Bronchial epithelial cell (primary cell): ENCODE results near the gene TMEM131. TPM values are rescaled to one million over a fixed set of nuclear protein-coding genes. Genes with fewer than 3 reads are reported as not detected.
A peak's percentile ranks its signal among the peaks of the same experiment; 100 is the strongest.
"Not testable (repeated sequence)": the region's sequence is repeated elsewhere in the genome, so short reads cannot be mapped to it uniquely, and the experiment has no call there.

Experiments
- DNase-seq: peaks from one replicate; pipeline ENCODE4 v3.0.0-alpha.2; 2010; ENCODE audit warnings: low read depth
- FAIRE-seq: peaks from 2 replicates; lab custom pipeline; 2011; peaks lifted over from hg19 to GRCh38; lab: Jason Lieb, UNC
- H3K27me3 ChIP-seq: 2 replicates; pipeline ENCODE4 v1.5.1; 2011; ENCODE audit warnings: low read length; ENCODE audit not compliant: control insufficient read depth, insufficient read depth
- H3K36me3 ChIP-seq: 2 replicates; pipeline ENCODE4 v1.5.1; 2011; ENCODE audit warnings: low read length; ENCODE audit not compliant: control insufficient read depth, insufficient read depth
- H3K4me3 ChIP-seq: 2 replicates; pipeline ENCODE4 v1.5.1; 2011; ENCODE audit warnings: mild to moderate bottlenecking, low read depth, low read length, control low read depth
- total RNA-seq: library from RNA; depleted of rRNA; stranded (reverse); fragments of >200 nt; gene quantifications from 2 replicates; pipeline ENCODE4 v1.2.1, GENCODE V29; 2014
- TF ChIP-seq, protein P1 (sequence below): IDR thresholded peaks from 2 replicates; pipeline ENCODE4 v1.5.1; 2011; ENCODE audit warnings: mild to moderate bottlenecking, moderate library complexity, low read length, control low read depth, inconsistent platforms; ENCODE audit not compliant: insufficient read depth, severe bottlenecking

Gene TMEM131
- total RNA-seq, 1 donor from 2014 or later, result 14.0 TPM

DNA sequence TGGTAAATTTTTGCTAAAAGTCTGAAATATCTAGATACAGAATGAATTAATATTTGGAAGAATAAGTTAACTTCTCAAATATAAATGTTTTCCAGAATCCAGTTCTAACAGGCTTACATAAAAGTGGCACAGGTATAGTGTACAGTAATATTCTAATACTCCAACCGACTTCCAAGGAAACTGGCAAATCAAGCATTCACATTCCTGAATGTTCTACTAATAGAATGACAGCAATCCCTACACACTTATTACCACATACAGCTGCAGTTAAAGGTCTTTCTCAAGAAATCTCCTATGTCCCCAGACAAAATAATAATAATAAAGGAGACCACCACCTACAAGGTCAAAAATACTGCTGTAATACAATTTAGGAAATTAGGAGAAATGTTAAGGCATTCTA lies 31.9 kb downstream of the TMEM131 start:
- Histone ChIP-seq H3K27me3 (no peaks in the 10 kb centered on the region), H3K36me3 (no peaks in the 10 kb centered on the region), H3K4me3 (no peak overlapping the region)
- DNase-seq, result peak; percentile 54
- no peak for FAIRE-seq
- TF ChIP-seq, protein P1, sequence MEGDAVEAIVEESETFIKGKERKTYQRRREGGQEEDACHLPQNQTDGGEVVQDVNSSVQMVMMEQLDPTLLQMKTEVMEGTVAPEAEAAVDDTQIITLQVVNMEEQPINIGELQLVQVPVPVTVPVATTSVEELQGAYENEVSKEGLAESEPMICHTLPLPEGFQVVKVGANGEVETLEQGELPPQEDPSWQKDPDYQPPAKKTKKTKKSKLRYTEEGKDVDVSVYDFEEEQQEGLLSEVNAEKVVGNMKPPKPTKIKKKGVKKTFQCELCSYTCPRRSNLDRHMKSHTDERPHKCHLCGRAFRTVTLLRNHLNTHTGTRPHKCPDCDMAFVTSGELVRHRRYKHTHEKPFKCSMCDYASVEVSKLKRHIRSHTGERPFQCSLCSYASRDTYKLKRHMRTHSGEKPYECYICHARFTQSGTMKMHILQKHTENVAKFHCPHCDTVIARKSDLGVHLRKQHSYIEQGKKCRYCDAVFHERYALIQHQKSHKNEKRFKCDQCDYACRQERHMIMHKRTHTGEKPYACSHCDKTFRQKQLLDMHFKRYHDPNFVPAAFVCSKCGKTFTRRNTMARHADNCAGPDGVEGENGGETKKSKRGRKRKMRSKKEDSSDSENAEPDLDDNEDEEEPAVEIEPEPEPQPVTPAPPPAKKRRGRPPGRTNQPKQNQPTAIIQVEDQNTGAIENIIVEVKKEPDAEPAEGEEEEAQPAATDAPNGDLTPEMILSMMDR, result no peak

DNA sequence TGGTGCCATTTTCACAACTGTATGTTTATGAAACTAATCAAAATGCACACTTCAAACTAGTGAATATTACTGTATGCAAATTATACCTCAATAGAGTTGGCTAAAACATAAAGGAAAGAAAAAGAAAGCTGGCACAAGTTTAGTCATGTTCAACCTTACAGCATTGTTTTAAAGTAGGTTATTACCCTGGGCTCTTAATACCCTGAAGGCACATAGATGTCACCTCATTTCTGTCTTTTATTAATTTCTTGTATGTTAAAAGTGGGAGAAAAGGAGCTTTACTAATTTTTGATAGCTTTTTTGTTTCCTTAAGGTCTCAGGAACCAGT lies 32.7 kb downstream of the TMEM131 start:
- TF ChIP-seq, protein P1, result no peak
- H3K4me3 ChIP-seq, result no peak overlapping the region
- H3K27me3 ChIP-seq, result no peaks in the 10 kb centered on the region
- H3K36me3 ChIP-seq, result no peaks in the 10 kb centered on the region
- DNase-seq (no peak), FAIRE-seq (no peak)

DNA sequence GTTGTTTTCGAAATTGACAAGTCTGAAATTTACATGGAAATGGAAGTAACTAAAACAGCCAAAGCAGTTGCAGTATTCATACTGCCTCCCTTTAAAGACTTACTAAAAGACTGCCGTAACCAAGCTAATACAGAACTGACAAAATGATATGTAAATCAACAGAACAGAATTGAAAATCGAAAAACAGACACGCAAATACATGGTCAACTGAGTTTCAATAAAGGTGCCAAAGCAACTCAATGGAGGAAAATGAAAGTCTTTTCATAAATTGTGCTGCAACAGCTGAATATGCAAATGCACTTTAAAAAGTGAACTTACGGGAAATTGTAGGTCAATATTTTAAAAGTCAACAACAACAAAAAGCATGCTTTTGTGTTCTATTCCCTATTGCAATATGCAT lies 34.2 kb downstream of the TMEM131 start:
- TF ChIP-seq, protein P1, result no peak
- Histone ChIP-seq H3K27me3 (no peaks in the 10 kb centered on the region), H3K4me3 (no peak overlapping the region), H3K36me3 (no peaks in the 10 kb centered on the region)
- FAIRE-seq (no peak), DNase-seq (no peak)

DNA sequence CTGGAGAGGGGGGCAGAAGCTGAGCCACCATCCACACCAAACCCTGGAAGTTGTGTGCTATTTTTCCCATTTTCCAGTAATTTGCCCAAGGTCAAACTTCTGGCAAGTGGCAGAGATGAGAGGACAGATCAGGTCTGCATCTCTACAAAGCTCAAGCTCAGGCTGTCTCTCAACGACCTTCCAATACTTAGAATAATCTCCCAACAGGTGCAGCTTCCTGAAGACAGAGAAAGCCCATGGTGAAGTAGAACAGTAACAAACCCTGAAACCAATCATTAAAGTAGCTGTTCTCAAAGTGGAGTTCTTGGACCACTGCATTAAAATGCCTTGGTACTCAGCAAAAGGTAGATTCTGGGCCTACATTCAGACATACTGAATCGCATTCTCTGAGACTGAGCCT lies 37.6 kb downstream of the TMEM131 start:
- Histone ChIP-seq H3K36me3 (no peaks in the 10 kb centered on the region), H3K27me3 (no peaks in the 10 kb centered on the region), H3K4me3 (no peak overlapping the region)
- TF ChIP-seq, protein P1, result no peak
- DNase-seq (no peak), FAIRE-seq (no peak)

DNA sequence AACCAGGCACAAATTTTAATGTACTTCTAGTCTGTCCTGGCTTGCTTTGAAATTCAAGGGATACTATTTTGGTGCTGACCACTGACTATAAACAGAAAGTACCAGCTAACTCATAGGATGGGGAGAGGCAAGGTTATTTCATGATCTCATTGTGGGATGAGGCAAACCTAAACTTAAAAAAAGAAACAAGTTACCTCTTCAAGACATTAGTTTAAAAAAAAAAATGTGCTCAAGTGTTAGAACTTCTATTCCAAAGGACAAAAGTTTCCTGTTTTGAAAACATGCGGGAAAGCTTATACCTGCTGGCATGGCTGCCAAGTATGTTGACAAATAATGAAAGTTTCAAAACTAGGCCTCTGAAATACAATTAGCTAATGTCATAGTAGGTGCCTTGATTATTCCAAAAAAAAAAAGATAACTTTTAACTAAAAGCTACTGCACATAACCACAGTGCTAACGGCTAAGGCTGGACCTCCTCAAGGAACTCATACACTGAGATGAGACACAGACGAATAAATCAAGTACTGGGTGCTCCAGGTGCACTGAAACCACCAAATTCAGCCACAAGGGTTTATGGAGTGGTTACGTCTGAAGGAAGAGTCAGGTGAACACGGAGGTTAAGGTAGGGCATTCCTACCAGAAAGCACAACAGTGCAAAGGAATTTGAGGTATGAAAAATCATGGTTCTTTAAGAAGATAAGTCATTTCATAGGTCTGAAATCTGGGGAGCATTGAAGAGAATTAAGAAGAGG lies 38.1 kb downstream of the TMEM131 start:
- TF ChIP-seq, protein P1, result no peak
- DNase-seq (peak; percentile 12), FAIRE-seq (no peak)
- Histone ChIP-seq H3K36me3 (no peaks in the 10 kb centered on the region), H3K27me3 (no peaks in the 10 kb centered on the region), H3K4me3 (no peak overlapping the region)

DNA sequence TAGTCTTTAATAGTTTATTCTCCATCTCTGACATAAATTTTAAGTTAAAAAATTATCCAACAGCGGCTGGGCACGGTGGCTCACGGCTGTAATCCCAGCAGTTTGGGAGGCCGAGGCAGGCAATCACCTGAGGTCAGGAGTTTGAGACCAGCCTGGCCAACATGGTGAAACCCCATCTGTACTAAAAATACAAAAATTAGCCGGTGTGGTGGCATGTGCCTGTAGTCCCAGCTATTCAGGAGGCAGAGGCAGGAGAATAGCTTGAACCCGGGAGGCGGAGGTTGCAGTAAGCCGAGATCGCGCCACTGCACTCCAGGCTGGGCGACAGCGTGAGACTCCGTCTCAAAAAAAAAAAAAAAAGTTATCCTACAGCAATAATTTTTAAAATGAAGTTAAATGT lies 39.0 kb downstream of the TMEM131 start:
- not testable (repeated sequence) for DNase-seq, H3K4me3 ChIP-seq, H3K27me3 ChIP-seq, FAIRE-seq, H3K36me3 ChIP-seq
